GM13977 (cell line): ENCODE results near the gene MEG3.

Experiments
- DNase-seq: peaks from one replicate; pipeline ENCODE4 v3.0.0; 2012; ENCODE audit warnings: low spot score
- in situ Hi-C: fragments of 300-500 bp; cut with MboI; formaldehyde crosslinking; loops from one replicate; pipeline ENCODE4 v1.12.0; 2022; ENCODE audit warnings: low sequenced_read_pairs, low pct_unique_long_range_greater_than_20kb, mixed read lengths, inconsistent platforms; ENCODE audit not compliant: unreplicated experiment
- TF ChIP-seq, protein P1 (sequence below): IDR thresholded peaks from 2 replicates; pipeline ENCODE4 v1.5.1; 2012; ENCODE audit warnings: mild to moderate bottlenecking, control low read depth; ENCODE audit not compliant: insufficient read depth; ENCODE audit errors: extremely low read depth, missing control alignments

The MEG3 gene

GRCh38 chr14:100841066-100841760, 15.3 kb downstream of the MEG3 start:
- no peak for DNase-seq
- in situ Hi-C loops, result no loop called here
- TF ChIP-seq, protein P1, sequence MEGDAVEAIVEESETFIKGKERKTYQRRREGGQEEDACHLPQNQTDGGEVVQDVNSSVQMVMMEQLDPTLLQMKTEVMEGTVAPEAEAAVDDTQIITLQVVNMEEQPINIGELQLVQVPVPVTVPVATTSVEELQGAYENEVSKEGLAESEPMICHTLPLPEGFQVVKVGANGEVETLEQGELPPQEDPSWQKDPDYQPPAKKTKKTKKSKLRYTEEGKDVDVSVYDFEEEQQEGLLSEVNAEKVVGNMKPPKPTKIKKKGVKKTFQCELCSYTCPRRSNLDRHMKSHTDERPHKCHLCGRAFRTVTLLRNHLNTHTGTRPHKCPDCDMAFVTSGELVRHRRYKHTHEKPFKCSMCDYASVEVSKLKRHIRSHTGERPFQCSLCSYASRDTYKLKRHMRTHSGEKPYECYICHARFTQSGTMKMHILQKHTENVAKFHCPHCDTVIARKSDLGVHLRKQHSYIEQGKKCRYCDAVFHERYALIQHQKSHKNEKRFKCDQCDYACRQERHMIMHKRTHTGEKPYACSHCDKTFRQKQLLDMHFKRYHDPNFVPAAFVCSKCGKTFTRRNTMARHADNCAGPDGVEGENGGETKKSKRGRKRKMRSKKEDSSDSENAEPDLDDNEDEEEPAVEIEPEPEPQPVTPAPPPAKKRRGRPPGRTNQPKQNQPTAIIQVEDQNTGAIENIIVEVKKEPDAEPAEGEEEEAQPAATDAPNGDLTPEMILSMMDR, result no peak

DNA sequence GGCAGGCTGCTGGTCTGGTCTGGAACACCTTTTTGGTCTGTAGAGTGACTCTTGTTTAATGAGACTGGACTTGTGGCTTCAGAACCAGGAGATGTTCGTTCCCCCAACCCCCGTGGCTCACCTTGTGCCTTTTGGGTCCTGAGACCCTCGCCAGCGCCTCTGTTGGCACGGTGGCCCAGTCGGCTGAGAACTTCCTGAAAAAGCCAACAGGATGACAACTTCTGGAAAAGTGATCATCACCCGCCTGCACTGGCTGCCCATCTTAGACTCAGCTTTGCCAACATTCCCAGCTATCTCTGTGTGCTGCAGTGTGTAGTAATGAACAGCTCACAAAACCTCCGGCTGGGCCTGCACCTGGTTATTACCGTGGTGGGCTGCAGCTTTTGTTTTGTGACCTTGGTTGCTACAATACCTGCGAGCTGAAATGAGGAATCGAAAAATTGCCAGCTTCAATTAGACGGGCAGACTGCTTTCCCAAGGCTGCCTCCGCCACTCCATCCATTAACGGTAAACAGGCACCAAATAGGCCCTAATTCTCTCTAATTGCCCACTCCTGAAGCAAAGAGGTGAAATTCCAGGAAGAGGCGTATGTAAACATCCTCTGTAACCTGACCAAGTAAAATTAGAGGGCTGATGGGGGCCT, 16.0 kb downstream of the MEG3 start:
- no peak for DNase-seq
- in situ Hi-C loops, result no loop called here

GRCh38 chr14:100842799-100843198, 16.9 kb downstream of the MEG3 start:
- TF ChIP-seq, protein P1, result no peak
- no peak for DNase-seq
- in situ Hi-C loops, result no loop called here

More for the DNA sequence above, 16.0 kb downstream of the MEG3 start:
- TF ChIP-seq, protein P1, result no peak

DNA sequence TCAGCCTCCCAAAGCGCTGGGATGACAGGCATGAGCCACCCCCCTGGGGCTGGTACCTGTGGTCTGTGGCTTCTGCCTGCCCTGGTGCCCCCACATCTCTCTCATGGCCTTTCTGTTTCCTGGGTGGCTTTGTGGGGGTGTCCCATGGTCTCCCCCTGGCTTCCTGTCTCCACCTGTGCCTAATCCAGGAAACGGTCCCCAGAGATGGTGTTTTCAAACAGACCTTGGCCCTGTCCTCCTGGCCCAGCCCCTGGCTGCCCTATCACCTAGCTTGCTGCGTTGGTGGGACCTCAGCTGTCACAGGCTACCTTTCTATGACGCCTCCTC, 18.1 kb downstream of the MEG3 start:
- in situ Hi-C loops, result no loop called here

DNA sequence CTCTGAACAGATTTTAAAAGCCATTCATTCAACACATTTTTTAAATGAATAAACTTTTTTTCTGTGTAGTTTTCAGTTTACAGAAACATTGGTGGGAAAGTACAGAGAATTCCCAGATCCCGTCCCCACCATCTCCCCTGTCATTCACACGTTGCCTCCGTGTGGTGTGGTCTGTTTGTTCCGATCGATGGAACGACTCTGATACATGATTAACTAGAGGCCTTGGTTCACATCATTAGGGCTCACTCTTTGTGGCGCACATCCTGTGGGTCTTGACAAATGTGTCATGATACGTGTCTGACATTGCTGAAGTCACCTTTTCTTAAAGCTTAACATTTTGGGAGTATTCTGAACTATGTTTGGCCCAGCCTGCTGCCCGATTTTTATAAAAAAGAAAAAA, 18.5 kb downstream of the MEG3 start:
- no peak for DNase-seq
- in situ Hi-C loops, result no loop called here
- TF ChIP-seq, protein P1, result no peak

More for the DNA sequence above, 18.1 kb downstream of the MEG3 start:
- TF ChIP-seq, protein P1, result no peak
- no peak for DNase-seq

DNA sequence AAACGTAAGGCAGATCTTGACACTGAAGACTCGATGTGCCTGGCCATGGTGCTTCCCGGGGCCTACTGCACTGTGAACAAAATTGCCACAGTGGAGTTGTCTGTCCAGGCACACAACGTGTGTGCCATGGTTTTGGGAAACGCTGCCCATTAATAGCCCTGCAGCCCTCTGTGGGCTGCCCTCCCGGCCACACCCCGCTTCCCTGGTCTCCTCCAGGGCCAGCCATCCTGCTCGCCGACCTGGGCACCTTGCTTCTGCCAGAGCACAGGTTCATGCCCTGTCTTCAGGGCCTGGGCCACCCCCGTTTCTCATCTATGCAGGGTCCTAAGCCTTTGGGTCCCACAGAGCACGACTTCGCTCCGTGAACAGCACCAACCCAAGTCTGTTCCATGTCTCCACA, 18.9 kb downstream of the MEG3 start:
- TF ChIP-seq, protein P1, result no peak
- DNase-seq, result no peak
- in situ Hi-C loops, result no loop called here
